ENCODE results near the gene PPFIA4. TPM values are rescaled to one million over a fixed set of nuclear protein-coding genes. Genes with fewer than 3 reads are reported as not detected.

The PPFIA4 gene
- total and polyA plus RNA-seq, 2 donors (not counting 3 experiments of a cell fraction or from before 2014, with no cell fraction given): 0.17 to 0.22 TPM

DNA sequence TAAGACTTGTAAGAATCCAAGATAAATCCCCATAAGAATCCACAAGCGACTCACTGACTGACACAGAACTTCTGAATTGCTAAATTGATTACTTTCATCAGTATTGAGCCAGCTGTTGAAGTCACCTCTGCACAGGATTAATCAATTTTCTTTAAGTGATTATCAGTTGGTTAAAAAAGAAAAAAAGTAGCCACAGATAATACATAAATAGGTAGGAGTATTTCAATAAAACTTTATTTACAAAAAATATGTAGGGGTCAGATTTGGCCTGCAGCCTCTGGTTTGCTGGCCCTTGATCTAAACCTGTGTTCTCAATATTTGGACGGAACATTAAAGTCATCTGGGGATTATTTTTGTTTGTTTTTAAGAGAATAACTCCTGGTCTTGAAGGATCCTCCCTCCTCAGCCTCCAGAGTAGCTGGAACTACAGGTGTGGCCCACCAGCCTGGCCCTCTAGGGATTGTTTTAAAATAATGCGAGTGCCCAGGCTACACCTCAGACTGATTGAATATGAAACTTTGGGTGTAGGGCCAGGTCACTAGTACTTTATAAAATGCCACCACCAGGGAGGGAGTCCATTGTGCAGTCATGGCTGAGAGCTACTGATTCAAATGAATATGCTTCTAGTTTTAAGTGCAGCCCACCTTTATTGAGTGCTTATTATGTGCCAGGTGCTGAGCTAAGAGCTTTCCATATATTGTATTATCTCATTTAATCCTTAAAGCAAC is 25.9 kb upstream of the PPFIA4 start:
- dilution Hi-C loops (cut with MboI; ENCODE audit: extremely low pct_ligation_motif_present, low sequenced_read_pairs): no loop called here
- ChIA-PET POLR2A (no interaction called here), CTCF (interaction anchor here (0.5 to 1.6 kb wide), 7 partner anchors 27 to 863 kb away, joined by 3 to 6 read pairs (median 3); no protein-coding TSS in a partner anchor)
- Histone ChIP-seq H3K79me2 (ENCODE audit: control insufficient read depth, insufficient read depth, low read length) (no peaks in the 10 kb centered on the region), H2AFZ (ENCODE audit: low read depth, low read length) (no peak overlapping the region), H3K9me3 (replicated peaks; ENCODE audit: control insufficient read depth, insufficient read depth, low read length) (no peaks in the 10 kb centered on the region), H3K36me3 (ENCODE audit: control insufficient read depth in 2 of 2, extremely low read depth in 1 of 2, insufficient read depth in 2 of 2, low read length in 2 of 2) (no peaks in the 10 kb centered on the region), H3K4me2 (ENCODE audit: insufficient read depth, low read length) (no peak overlapping the region), H4K20me1 (replicated peaks; ENCODE audit: control insufficient read depth, extremely low read depth, insufficient read depth, low read length) (no peaks in the 10 kb centered on the region), H3K9me1 (replicated peaks; ENCODE audit: control insufficient read depth, extremely low read depth, insufficient read depth, low read length) (no peaks in the 10 kb centered on the region), H3K27ac (ENCODE audit: insufficient read depth, low read depth, low read length) (no peak overlapping the region), H3K27me3 (ENCODE audit: control insufficient read depth in 2 of 2, insufficient read depth in 2 of 2, low read length in 2 of 2) (peaks cover 16 to 25% of the 10 kb centered on the region in 2 experiments), H3K4me3 (replicated peaks in 1 of 3; ENCODE audit: insufficient read depth in 1 of 3, low read depth in 1 of 3, low read length in 3 of 3) (no peak overlapping the region), H3K4me1 (ENCODE audit: control insufficient read depth, extremely low read depth, insufficient read depth, low read length) (no peaks in the 10 kb centered on the region), H3K9ac (replicated peaks; ENCODE audit: extremely low read depth, insufficient read depth, low read length) (no peak overlapping the region)
- intact Hi-C loops (cut with micrococcal nuclease): no loop called here
- no peak for FAIRE-seq
- BruUV-seq (replicated peaks): no TSS peak
- TF ChIP-seq JUN (IDR thresholded peaks at IDR 0.05; ENCODE audit: borderline replicate concordance, insufficient read depth, insufficient read length, low read depth) (no peak), POLR2AphosphoS5 (IDR thresholded peaks at IDR 0.05; ENCODE audit: insufficient read depth, low read depth, low read length) (no peak), EZH2 (IDR thresholded peaks at IDR 0.05; ENCODE audit: borderline replicate concordance, low read depth, low read length, severe bottlenecking) (no peak), POLR2A (IDR thresholded peaks at IDR 0.05; ENCODE audit: low read depth, low read length) (no peak), GATA2 (IDR thresholded peaks at IDR 0.05; ENCODE audit: insufficient read depth, insufficient read length, low read depth, low read length) (no peak), FOS (IDR thresholded peaks at IDR 0.05; ENCODE audit: borderline replicate concordance, insufficient read depth, low read length) (no peak), MYC (IDR thresholded peaks at IDR 0.05; ENCODE audit: low read depth, low read length) (no peak)
- TF ChIP-seq, protein P1, sequence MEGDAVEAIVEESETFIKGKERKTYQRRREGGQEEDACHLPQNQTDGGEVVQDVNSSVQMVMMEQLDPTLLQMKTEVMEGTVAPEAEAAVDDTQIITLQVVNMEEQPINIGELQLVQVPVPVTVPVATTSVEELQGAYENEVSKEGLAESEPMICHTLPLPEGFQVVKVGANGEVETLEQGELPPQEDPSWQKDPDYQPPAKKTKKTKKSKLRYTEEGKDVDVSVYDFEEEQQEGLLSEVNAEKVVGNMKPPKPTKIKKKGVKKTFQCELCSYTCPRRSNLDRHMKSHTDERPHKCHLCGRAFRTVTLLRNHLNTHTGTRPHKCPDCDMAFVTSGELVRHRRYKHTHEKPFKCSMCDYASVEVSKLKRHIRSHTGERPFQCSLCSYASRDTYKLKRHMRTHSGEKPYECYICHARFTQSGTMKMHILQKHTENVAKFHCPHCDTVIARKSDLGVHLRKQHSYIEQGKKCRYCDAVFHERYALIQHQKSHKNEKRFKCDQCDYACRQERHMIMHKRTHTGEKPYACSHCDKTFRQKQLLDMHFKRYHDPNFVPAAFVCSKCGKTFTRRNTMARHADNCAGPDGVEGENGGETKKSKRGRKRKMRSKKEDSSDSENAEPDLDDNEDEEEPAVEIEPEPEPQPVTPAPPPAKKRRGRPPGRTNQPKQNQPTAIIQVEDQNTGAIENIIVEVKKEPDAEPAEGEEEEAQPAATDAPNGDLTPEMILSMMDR (IDR thresholded peaks at IDR 0.05; ENCODE audit: extremely low read depth in 1 of 2, insufficient read depth in 1 of 2, low read depth in 1 of 2, low read length in 2 of 2): no peak
- TF ChIP-seq, protein P2, sequence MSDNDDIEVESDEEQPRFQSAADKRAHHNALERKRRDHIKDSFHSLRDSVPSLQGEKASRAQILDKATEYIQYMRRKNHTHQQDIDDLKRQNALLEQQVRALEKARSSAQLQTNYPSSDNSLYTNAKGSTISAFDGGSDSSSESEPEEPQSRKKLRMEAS (IDR thresholded peaks at IDR 0.05; ENCODE audit: insufficient read depth, insufficient read length): no peak
- no peak for DNase-seq (ENCODE audit: low read depth, low spot score)

Measured in endothelial cell of umbilical vein (primary cell).